Bronchial epithelial cell (primary cell): ENCODE measurements around the gene SPAG9. TPM values are rescaled to one million over a fixed set of nuclear protein-coding genes. Genes with fewer than 3 reads are reported as not detected.

Source experiments
- DNase-seq: peaks from one replicate; pipeline ENCODE4 v3.0.0-alpha.2; 2010; ENCODE audit warnings: low read depth
- FAIRE-seq: peaks from 2 replicates; lab custom pipeline; 2011; peaks lifted over from hg19 to GRCh38; lab: Jason Lieb, UNC
- H3K27me3 ChIP-seq: 2 replicates; pipeline ENCODE4 v1.5.1; 2011; ENCODE audit warnings: low read length; ENCODE audit not compliant: control insufficient read depth, insufficient read depth
- H3K36me3 ChIP-seq: 2 replicates; pipeline ENCODE4 v1.5.1; 2011; ENCODE audit warnings: low read length; ENCODE audit not compliant: control insufficient read depth, insufficient read depth
- H3K4me3 ChIP-seq: 2 replicates; pipeline ENCODE4 v1.5.1; 2011; ENCODE audit warnings: mild to moderate bottlenecking, low read depth, low read length, control low read depth
- CTCF ChIP-seq: IDR thresholded peaks from 2 replicates; pipeline ENCODE4 v1.5.1; 2011; ENCODE audit warnings: mild to moderate bottlenecking, moderate library complexity, low read length, control low read depth, inconsistent platforms; ENCODE audit not compliant: insufficient read depth, severe bottlenecking
- total RNA-seq: library from RNA; depleted of rRNA; stranded (reverse); fragments of >200 nt; gene quantifications from 2 replicates; pipeline ENCODE4 v1.2.1, GENCODE V29; 2014

The SPAG9 gene
- total RNA-seq, 1 donor from 2014 or later, result 85.0 TPM

- DNase-seq, result no peak
- Histone ChIP-seq H3K27me3 (no peaks in the 10 kb centered on the region), H3K36me3 (peaks cover 1% of the 10 kb centered on the region), H3K4me3 (no peak overlapping the region)
- TF ChIP-seq CTCF, result no peak
- FAIRE-seq, result no peak
Measured at GRCh38 chr17:51032850-51033249, 87.8 kb downstream of the SPAG9 start.

GRCh38 chr17:51029568-51030463 is 90.9 kb downstream of the SPAG9 start:
- no peak overlapping the region for H3K4me3 ChIP-seq
- DNase-seq (no peak), FAIRE-seq (no peak)
- no peaks in the 10 kb centered on the region for H3K27me3 ChIP-seq
- H3K36me3 ChIP-seq, result no peaks in the 10 kb centered on the region
- no peak for TF ChIP-seq CTCF

- no peak overlapping the region for H3K4me3 ChIP-seq
- TF ChIP-seq CTCF, result no peak
Measured at GRCh38 chr17:51029142-51029541, 91.5 kb downstream of the SPAG9 start.

GRCh38 chr17:51028176-51028863 is 92.3 kb downstream of the SPAG9 start:
- Histone ChIP-seq H3K27me3 (no peaks in the 10 kb centered on the region), H3K36me3 (no peaks in the 10 kb centered on the region), H3K4me3 (no peak overlapping the region)
- DNase-seq (no peak), FAIRE-seq (no peak)
- TF ChIP-seq CTCF, result no peak

More at GRCh38 chr17:51029142-51029541, 91.5 kb downstream of the SPAG9 start:
- Histone ChIP-seq H3K27me3 (no peaks in the 10 kb centered on the region), H3K36me3 (no peaks in the 10 kb centered on the region)
- FAIRE-seq, result no peak
- no peak for DNase-seq

- FAIRE-seq (no peak), DNase-seq (no peak)
- no peak overlapping the region for H3K4me3 ChIP-seq
- no peaks in the 10 kb centered on the region for H3K27me3 ChIP-seq
- H3K36me3 ChIP-seq, result peaks cover 4% of the 10 kb centered on the region
- no peak for TF ChIP-seq CTCF
Measured at GRCh38 chr17:51018541-51018940, 102.1 kb downstream of the SPAG9 start.
